Neural cell (in vitro differentiated cells): Measurements from ENCODE around the gene FAM228B. TPM values are rescaled to one million over a fixed set of nuclear protein-coding genes. Genes with fewer than 3 reads are reported as not detected.
"Not testable (repeated sequence)": the region's sequence is repeated elsewhere in the genome, so short reads cannot be mapped to it uniquely, and the experiment has no call there.

Experiments used
- H2AFZ ChIP-seq: fragments of 200-600, 300-800 bp; sonication (generic), shearing (Covaris generic); 2 replicates; pipeline ENCODE4 v1.6.0; 2014; ENCODE audit warnings: low read depth, mild to moderate bottlenecking, antibody characterized with exemption, low read length, moderate library complexity
- H3F3A ChIP-seq: fragments of 200-600 bp; shearing (Covaris generic); 2 replicates; pipeline ENCODE4 v1.6.1; 2016; ENCODE audit warnings: mild to moderate bottlenecking, moderate library complexity, mixed read lengths, antibody characterized with exemption, low read length; ENCODE audit not compliant: insufficient read depth, poor library complexity, severe bottlenecking
- H3K27ac ChIP-seq: fragments of 200-600, 300-800 bp; sonication (generic), shearing (Covaris generic); 2 replicates; pipeline ENCODE4 v1.5.1; 2014; ENCODE audit warnings: mild to moderate bottlenecking, low read length, moderate library complexity
- H3K27me3 ChIP-seq: fragments of 300-800, 200-600 bp; sonication (generic), shearing (Covaris generic); 2 replicates; pipeline ENCODE4 v1.6.0; 2014; ENCODE audit warnings: mild to moderate bottlenecking, low read depth, low read length, moderate library complexity; ENCODE audit not compliant: insufficient read depth
- H3K36me3 ChIP-seq: fragments of 300-800, 200-600 bp; sonication (generic), shearing (Covaris generic); 2 replicates; pipeline ENCODE4 v1.5.1; 2014; ENCODE audit warnings: mild to moderate bottlenecking, antibody characterized with exemption, low read length, moderate library complexity; ENCODE audit not compliant: insufficient read depth
- H3K4me2 ChIP-seq: fragments of 300-800, 200-600 bp; sonication (generic), shearing (Covaris generic); 2 replicates; pipeline ENCODE4 v1.6.0; 2014; ENCODE audit warnings: mild to moderate bottlenecking, low read length
- H3K4me3 ChIP-seq: fragments of 300-800, 200-600 bp; sonication (generic), shearing (Covaris generic); 2 replicates; pipeline ENCODE4 v1.5.1; 2014; ENCODE audit warnings: mild to moderate bottlenecking, low read length, moderate library complexity
- H3K79me2 ChIP-seq: fragments of 200-600 bp; shearing (Covaris generic); replicated peaks from 2 replicates; pipeline ENCODE4 v1.6.0; 2014; ENCODE audit warnings: mild to moderate bottlenecking, low read length, moderate library complexity; ENCODE audit not compliant: insufficient read depth
- H3K9ac ChIP-seq: fragments of 300-800, 200-600 bp; sonication (generic), shearing (Covaris generic); 2 replicates; pipeline ENCODE4 v1.6.1; 2016; ENCODE audit warnings: mild to moderate bottlenecking, low read length, mixed read lengths
- H3K9me2 ChIP-seq: fragments of 200-600 bp; shearing (Covaris generic); 2 replicates; pipeline ENCODE4 v1.6.1; 2016; ENCODE audit warnings: mild to moderate bottlenecking, low read length, mixed read lengths; ENCODE audit not compliant: insufficient read depth
- H3K9me3 ChIP-seq: fragments of 200-600, 300-800 bp; sonication (generic), shearing (Covaris generic); 2 replicates; pipeline ENCODE4 v1.6.1; 2016; ENCODE audit warnings: mild to moderate bottlenecking, mixed run types, low read length, moderate library complexity, mixed read lengths
- H4K20me1 ChIP-seq: fragments of 200-600 bp; shearing (Covaris generic); 2 replicates; pipeline ENCODE4 v1.6.1; 2016; ENCODE audit warnings: mild to moderate bottlenecking, mixed run types; ENCODE audit not compliant: insufficient read depth
- CTCF ChIP-seq: fragments of 450-650 bp; IDR thresholded peaks from 2 replicates; pipeline ENCODE4 v1.5.1; 2014; ENCODE audit warnings: antibody characterized with exemption, mild to moderate bottlenecking, moderate library complexity; ENCODE audit not compliant: poor library complexity, severe bottlenecking
- EP300 ChIP-seq: fragments of 450-650 bp; conservative IDR thresholded peaks from 2 replicates; pipeline ENCODE4 v1.6.1; 2014; ENCODE audit warnings: antibody characterized with exemption, mild to moderate bottlenecking, moderate library complexity; ENCODE audit not compliant: poor library complexity, severe bottlenecking
- EZH2 ChIP-seq: fragments of 200-600, 300-800 bp; shearing (Covaris generic), sonication (generic); IDR thresholded peaks from 2 replicates; pipeline ENCODE4 v1.6.1; 2014; ENCODE audit warnings: antibody characterized with exemption, low read length, borderline replicate concordance, mild to moderate bottlenecking; ENCODE audit not compliant: insufficient read depth, poor library complexity, severe bottlenecking
- MXI1 ChIP-seq: fragments of 450-650 bp; conservative IDR thresholded peaks from 2 replicates; pipeline ENCODE4 v1.6.1; 2014; ENCODE audit warnings: antibody characterized with exemption, mild to moderate bottlenecking; ENCODE audit not compliant: poor library complexity, severe bottlenecking
- POLR2AphosphoS5 ChIP-seq: IDR thresholded peaks from 2 replicates; pipeline ENCODE4 v1.6.1; 2012
- RAD21 ChIP-seq: fragments of 450-650 bp; conservative IDR thresholded peaks from 2 replicates; pipeline ENCODE4 v1.6.1; 2014; ENCODE audit warnings: antibody characterized with exemption, mild to moderate bottlenecking, moderate library complexity
- REST ChIP-seq: IDR thresholded peaks from 2 replicates; pipeline ENCODE4 v1.6.1; 2012; ENCODE audit warnings: borderline replicate concordance
- SMC3 ChIP-seq: fragments of 450-650 bp; conservative IDR thresholded peaks from 2 replicates; pipeline ENCODE4 v1.6.1; 2014; ENCODE audit warnings: antibody characterized with exemption, mild to moderate bottlenecking, moderate library complexity; ENCODE audit not compliant: poor library complexity
- TAF1 ChIP-seq: IDR thresholded peaks from 2 replicates; pipeline ENCODE4 v1.6.1; 2012; ENCODE audit warnings: low read depth
- polyA plus RNA-seq: library from polyadenylated mRNA; depleted of rRNA; stranded (reverse); fragments of >200 nt; gene quantifications from 2 replicates; pipeline ENCODE4 v1.2.3, GENCODE V29; 2014

The FAM228B gene
- polyA plus RNA-seq, 1 donor from 2014 or later, result 22.0 TPM

- not testable (repeated sequence) for H3K27ac ChIP-seq, H2AFZ ChIP-seq, H3K9me3 ChIP-seq, H3K4me3 ChIP-seq, H3K4me2 ChIP-seq, H3K36me3 ChIP-seq, H4K20me1 ChIP-seq, H3K9ac ChIP-seq, H3K9me2 ChIP-seq, H3K27me3 ChIP-seq, H3K79me2 ChIP-seq, H3F3A ChIP-seq
These were observed 22.5 kb upstream of the FAM228B start for GRCh38 chr2:24100732-24101131.

GRCh38 chr2:24101992-24102391, 21.3 kb upstream of the FAM228B start:
- Histone ChIP-seq H3K27me3 (no peaks in the 10 kb centered on the region), H4K20me1 (no peaks in the 10 kb centered on the region), H3K9ac (no peak overlapping the region), H3F3A (no peaks in the 10 kb centered on the region), H3K36me3 (no peaks in the 10 kb centered on the region), H3K27ac (no peak overlapping the region), H2AFZ (no peak overlapping the region), H3K4me2 (no peak overlapping the region), H3K9me3 (no peaks in the 10 kb centered on the region), H3K4me3 (no peak overlapping the region), H3K9me2 (no peaks in the 10 kb centered on the region), H3K79me2 (no peaks in the 10 kb centered on the region)
- TF ChIP-seq TAF1, result no peak
- TF ChIP-seq CTCF, result no peak
- no peak for TF ChIP-seq MXI1
- no peak for TF ChIP-seq REST
- no peak for TF ChIP-seq EZH2
- no peak for TF ChIP-seq POLR2AphosphoS5
- no peak for TF ChIP-seq SMC3
- no peak for TF ChIP-seq RAD21
- no peak for TF ChIP-seq EP300

GRCh38 chr2:24102677-24103076, 20.6 kb upstream of the FAM228B start:
- Histone ChIP-seq H3K27me3 (no peaks in the 10 kb centered on the region), H2AFZ (no peak overlapping the region), H3K4me2 (no peak overlapping the region), H3K9me2 (no peaks in the 10 kb centered on the region), H3F3A (no peaks in the 10 kb centered on the region), H3K27ac (no peak overlapping the region), H3K9ac (no peak overlapping the region), H3K36me3 (no peaks in the 10 kb centered on the region), H3K9me3 (no peaks in the 10 kb centered on the region), H4K20me1 (no peaks in the 10 kb centered on the region), H3K4me3 (no peak overlapping the region), H3K79me2 (no peaks in the 10 kb centered on the region)
- no peak for TF ChIP-seq EZH2
